GM21526 (cell line): Measurements from ENCODE around the gene EYA2.

Experiments used
- ATAC-seq: cut with Tn5 transposase; IDR thresholded peaks from one replicate; pipeline ENCODE4 v1.9.1; 2021; ENCODE audit warnings: moderate library complexity; ENCODE audit not compliant: unreplicated experiment, low FRiP score

The EYA2 gene

GRCh38 chr20:47233333-47234188, 338.9 kb downstream of the EYA2 start:
- no peak for ATAC-seq

DNA sequence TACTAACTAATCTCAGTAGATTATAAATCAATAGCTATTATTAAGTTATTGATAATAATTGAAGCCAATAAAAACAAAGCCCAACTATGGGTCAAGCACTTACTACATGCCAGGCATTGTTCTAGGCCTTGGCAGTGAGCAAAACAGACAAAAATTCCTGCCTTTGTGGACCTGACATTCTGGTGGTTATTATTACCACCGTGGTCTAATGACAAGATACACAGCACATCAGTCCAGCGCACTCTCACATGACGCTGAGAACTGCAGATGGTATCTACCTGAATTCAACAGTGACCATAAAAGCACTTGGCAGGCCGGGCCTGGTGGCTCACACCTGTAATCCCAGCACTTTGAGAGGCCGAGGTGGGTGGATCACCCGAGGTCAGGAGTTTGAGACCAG, 340.5 kb downstream of the EYA2 start:
- no peak for ATAC-seq

- no peak for ATAC-seq
Measured at GRCh38 chr20:47235853-47236638, 341.4 kb downstream of the EYA2 start.

DNA sequence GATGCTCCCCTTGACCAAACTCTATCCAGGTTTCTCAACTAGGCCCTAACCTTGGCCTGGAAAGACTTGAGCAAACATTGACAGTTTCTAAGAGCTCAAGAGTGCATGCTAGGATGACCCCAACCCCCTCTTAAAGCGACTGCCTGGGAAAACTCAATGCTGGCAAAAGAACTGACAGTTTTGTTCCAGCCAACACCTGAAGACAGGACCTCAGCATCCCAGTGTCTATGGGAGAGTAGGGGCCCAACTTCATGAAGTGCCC, 341.9 kb downstream of the EYA2 start:
- no peak for ATAC-seq

GRCh38 chr20:47237715-47238114, 343.1 kb downstream of the EYA2 start:
- no peak for ATAC-seq
